ENCODE data around the gene FSD1.

- TF ChIP-seq ATF3 (IDR thresholded peaks at IDR 0.05; ENCODE audit: borderline replicate concordance, extremely low read depth, low read depth, low read length), result no peak
- TF ChIP-seq POLR2A (IDR thresholded peaks at IDR 0.05; ENCODE audit: low read depth, low read length), result no peak
- no peak for TF ChIP-seq CEBPB (IDR thresholded peaks at IDR 0.05; ENCODE audit: borderline replicate concordance in 1 of 2, low read depth in 2 of 2, low read length in 2 of 2)
Measured at GRCh38 chr19:4279530-4280422, 24.6 kb upstream of the FSD1 start.
